GM19193 (cell line): ENCODE measurements around the gene NEURL2.

Experiments used
- POLR2A ChIP-seq: IDR thresholded peaks from 4 replicates; pipeline ENCODE4 v1.6.1; 2011; ENCODE audit not compliant: insufficient read depth, insufficient read length; ENCODE audit errors: extremely low read depth

NEURL2 gene

GRCh38 chr20:45925821-45926506 lies 35.0 kb upstream of the NEURL2 start:
- no peak for TF ChIP-seq POLR2A

GRCh38 chr20:45924391-45925261 lies 33.6 kb upstream of the NEURL2 start:
- TF ChIP-seq POLR2A: no peak

DNA sequence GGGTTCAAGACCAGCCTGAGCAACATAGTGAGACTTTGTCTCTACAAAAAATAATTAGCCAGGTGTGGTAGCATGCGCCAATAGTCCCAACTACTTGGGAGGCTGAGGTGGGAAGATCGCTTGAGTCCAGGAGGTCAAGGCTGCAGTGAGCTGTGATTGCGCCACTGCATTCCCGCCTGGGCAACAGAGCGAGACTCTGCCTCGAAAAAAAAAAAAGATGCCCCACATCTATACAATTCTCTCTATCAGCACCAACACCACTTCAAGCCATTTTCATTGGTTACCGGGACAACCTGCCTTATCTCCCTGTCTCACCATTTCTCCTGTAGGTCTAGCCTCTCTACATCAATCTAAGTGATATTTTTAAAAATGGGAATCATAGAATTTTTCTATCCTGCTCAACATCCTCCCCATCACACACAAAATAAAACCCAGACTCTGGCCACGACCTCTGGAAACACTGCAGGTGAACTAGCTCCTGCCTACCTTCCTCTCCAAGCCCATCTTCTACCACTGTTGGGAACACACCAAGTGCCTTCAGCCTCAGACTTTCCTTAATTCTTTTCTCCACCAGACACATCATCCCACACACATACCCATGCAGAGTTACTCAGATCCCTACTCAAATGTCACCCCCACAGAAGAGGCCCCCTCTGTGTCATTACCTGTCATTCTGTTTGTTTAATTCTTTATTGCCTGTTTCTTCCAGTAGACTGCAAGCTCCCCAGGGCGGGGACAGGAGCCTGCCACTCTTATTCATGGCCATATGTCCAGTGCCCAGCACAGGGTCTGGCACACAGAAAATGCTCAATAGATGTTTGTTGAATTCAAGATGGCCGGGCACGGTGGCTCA lies 30.6 kb upstream of the NEURL2 start:
- TF ChIP-seq POLR2A: no peak

DNA sequence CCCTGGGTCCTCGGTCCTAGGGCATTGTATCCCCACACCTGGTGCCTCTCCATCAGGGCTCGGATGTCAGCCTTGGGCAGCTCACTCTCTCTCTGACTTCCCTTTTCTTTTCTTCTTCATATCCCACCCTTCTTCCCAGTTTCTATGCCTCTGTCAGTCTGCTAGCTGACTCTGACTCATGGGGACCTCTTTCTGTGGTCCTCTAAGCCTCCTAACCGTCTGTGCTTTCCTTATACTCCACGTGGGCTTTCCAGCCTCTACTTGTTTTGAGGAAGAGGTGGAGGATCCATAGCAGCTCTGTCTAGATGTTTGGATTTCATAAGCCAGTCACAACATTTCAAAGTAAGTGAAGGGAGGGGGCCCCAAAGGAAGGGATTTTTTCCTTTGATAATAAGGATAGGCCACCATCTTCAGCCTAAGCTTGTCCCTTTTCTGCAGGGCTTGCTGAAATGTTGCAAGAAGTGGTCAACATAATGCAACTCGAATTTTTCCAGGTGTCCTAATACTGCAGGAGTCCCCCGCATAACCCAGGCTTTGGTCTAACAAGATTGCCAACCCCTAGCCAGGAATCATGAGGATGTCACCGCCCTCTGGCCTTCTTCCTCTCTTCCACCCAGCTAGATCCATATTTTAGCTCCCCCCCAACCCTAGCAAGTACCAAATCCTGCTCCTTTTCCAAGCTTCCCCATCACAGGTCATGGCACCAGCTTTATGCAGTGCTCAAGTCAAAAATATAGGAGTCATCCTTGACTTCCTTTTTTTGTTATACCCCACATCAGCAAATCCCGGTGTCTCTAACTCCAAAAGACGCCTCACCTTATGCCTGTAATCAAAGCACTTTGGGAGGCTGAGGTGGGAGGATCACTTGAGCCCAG lies 29.7 kb upstream of the NEURL2 start:
- no peak for TF ChIP-seq POLR2A

DNA sequence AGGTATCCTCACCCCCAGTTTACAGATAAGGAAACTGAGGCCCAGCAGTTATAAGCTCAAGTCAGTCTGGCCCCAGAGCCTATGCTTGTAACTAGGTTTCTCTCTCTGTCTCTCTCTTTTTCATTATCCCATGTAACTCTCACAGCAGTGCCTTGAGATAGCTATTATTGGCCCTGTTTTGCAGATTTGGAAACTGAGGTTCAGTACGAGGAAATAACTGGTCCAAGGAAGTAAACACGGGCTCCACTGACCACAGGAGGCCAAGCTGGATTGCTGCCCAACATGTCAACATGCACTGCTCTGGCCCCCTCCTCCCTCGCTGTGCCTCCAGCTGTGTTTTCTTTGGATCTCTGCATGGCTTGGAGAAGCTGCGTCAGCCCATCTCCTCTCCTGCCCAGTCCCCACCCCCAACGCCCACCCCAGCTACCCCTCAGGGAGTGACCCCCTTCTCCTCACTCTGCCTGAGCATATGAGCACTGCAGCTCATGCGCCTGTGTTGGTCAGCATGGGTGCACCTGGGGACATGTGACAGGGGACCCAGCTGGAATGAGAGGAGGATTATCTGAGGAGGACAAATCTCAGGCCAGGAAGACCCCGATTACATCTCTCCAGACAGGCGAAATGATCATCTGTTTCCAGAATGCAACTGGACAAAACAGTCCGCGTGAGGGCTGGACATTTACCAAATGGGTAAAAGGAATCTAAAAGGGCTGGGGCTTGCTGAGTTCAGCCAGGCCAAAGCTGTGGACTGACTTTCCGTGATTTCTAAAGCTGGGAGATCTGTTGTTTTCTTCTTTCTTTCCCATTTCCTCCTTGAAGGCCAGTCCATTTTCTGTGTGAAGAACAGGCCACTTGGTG lies 28.8 kb upstream of the NEURL2 start:
- no peak for TF ChIP-seq POLR2A

GRCh38 chr20:45918779-45919537 lies 27.9 kb upstream of the NEURL2 start:
- no peak for TF ChIP-seq POLR2A

- no peak for TF ChIP-seq POLR2A
Measured at GRCh38 chr20:45918182-45918737, 27.3 kb upstream of the NEURL2 start.

DNA sequence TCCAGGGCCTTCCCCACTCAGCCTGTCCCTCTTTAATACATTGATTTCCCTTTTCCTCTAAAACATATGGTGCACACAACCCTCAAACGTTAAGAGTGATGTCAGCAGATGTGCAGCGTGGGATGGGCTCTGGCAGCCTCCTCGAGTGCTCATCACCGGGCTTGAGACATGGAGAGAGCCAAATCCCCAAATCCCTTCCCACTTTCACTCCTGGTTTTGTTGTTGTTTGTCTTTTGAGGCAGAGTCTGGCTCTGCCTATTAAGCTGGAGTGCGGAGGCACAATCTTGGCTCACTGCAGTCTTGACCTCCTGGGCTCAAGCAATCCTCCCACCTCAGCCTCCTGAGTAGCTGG lies 26.8 kb upstream of the NEURL2 start:
- TF ChIP-seq POLR2A: no peak

GRCh38 chr20:45913116-45913515 lies 22.1 kb upstream of the NEURL2 start:
- no peak for TF ChIP-seq POLR2A

DNA sequence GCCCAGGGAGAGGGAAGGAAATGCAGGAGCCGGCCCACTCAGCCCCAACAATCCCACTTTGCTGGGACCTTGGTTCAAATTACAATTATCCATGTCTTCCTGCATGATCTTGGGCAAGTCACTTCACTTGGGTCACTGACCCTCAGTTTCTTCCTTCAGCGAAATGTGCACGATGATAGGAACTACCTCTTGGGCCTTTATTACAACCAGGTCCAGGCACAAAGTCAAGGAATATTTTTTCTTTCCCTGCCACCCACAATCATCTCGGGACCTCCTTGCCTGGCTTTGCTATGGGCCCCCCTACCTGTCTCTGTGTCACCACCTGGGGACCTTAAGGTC lies 21.3 kb upstream of the NEURL2 start:
- no peak for TF ChIP-seq POLR2A

GRCh38 chr20:45911486-45912343 lies 20.7 kb upstream of the NEURL2 start, which contains the start of gene PLTP:
Gene PLTP (minus strand): TSS chr20:45912155. CDS start chr20:45911452, 703 bp downstream.
- peak; percentile 17 for TF ChIP-seq POLR2A
